Mucosa of rectum (tissue), 2 donors: ENCODE data around the gene DNM2.
"Not testable (repeated sequence)": the region's sequence is repeated elsewhere in the genome, so short reads cannot be mapped to it uniquely, and the experiment has no call there.

ENCODE experiments used
- H3K27ac ChIP-seq, 2 donors: one replicate each; pipeline ENCODE4 v1.7.0; 2013; ENCODE audit warnings: inconsistent platforms in 2 of 2, low read depth in 2 of 2, low read length in 2 of 2
- H3K27me3 ChIP-seq, 2 donors: one replicate each; pipeline ENCODE4 v1.7.0; 2013; ENCODE audit warnings: low read length in 2 of 2; ENCODE audit not compliant: control insufficient read depth in 2 of 2, insufficient read depth in 2 of 2
- H3K36me3 ChIP-seq, 2 donors: one replicate each; pipeline ENCODE4 v1.7.0; 2013; ENCODE audit warnings: low read length in 2 of 2; ENCODE audit not compliant: control insufficient read depth in 2 of 2, insufficient read depth in 2 of 2
- H3K4me1 ChIP-seq, 2 donors: one replicate each; pipeline ENCODE4 v1.7.0; 2013; ENCODE audit warnings: low read length in 2 of 2, mild to moderate bottlenecking in 1 of 2; ENCODE audit not compliant: control insufficient read depth in 2 of 2, insufficient read depth in 2 of 2
- H3K4me3 ChIP-seq, 2 donors: one replicate each; pipeline ENCODE4 v1.7.0; 2013; ENCODE audit warnings: low read length in 2 of 2
- H3K9ac ChIP-seq, 2 donors: one replicate each; pipeline ENCODE4 v1.7.0; 2013; ENCODE audit warnings: low read length in 2 of 2, low read depth in 1 of 2, mild to moderate bottlenecking in 1 of 2
- H3K9me3 ChIP-seq, 2 donors: one replicate each; pipeline ENCODE4 v1.7.0; 2013; ENCODE audit warnings: low read length in 2 of 2; ENCODE audit not compliant: control insufficient read depth in 2 of 2
- donor health status: healthy.
- donor health status: Normal muscosa, but diverticular disease.

The DNM2 gene

GRCh38 chr19:10748927-10749434 lies 31.1 kb downstream of the DNM2 start:
- no peaks in the 10 kb centered on the region for H3K36me3 ChIP-seq
- H3K4me3 ChIP-seq: peak overlapping the region; percentile 13 to 35
- H3K9ac ChIP-seq: peak overlapping the region; percentile 75 to 82
- H3K4me1 ChIP-seq: peaks cover 76 to 81% of the 10 kb centered on the region in 2 donors
- H3K9me3 ChIP-seq: no peaks in the 10 kb centered on the region
- no peaks in the 10 kb centered on the region for H3K27me3 ChIP-seq
- H3K27ac ChIP-seq: peak overlapping the region; percentile 97 to 99

- H3K4me3 ChIP-seq: peak overlapping the region; percentile 13 to 35
- H3K27me3 ChIP-seq: no peaks in the 10 kb centered on the region
- peaks cover 0 to 1% of the 10 kb centered on the region in 2 donors for H3K36me3 ChIP-seq
- peak overlapping the region; percentile 97 to 99 for H3K27ac ChIP-seq
- peak overlapping the region; percentile 75 to 82 for H3K9ac ChIP-seq
- H3K9me3 ChIP-seq: no peaks in the 10 kb centered on the region
- peaks cover 69 to 74% of the 10 kb centered on the region in 2 donors for H3K4me1 ChIP-seq
These were observed 31.8 kb downstream of the DNM2 start for GRCh38 chr19:10749435-10750384.

- H3K4me1 ChIP-seq: peaks cover 59 to 60% of the 10 kb centered on the region in 2 donors
- H3K36me3 ChIP-seq: peaks cover 5 to 7% of the 10 kb centered on the region in 2 donors
- peak overlapping the region; percentile 97 to 99 for H3K27ac ChIP-seq
- H3K27me3 ChIP-seq: no peaks in the 10 kb centered on the region
- H3K9ac ChIP-seq: peak overlapping the region; percentile 77 to 82
- peak overlapping the region; percentile 12 to 37 for H3K4me3 ChIP-seq
- no peaks in the 10 kb centered on the region for H3K9me3 ChIP-seq
These were observed 33.5 kb downstream of the DNM2 start for GRCh38 chr19:10751109-10751953.

- peaks cover 52 to 61% of the 10 kb centered on the region in 2 donors for H3K4me1 ChIP-seq
- no peaks in the 10 kb centered on the region for H3K27me3 ChIP-seq
- H3K36me3 ChIP-seq: peaks cover 5 to 7% of the 10 kb centered on the region in 2 donors
- peak overlapping the region; percentile 52 to 82 for H3K9ac ChIP-seq
- H3K9me3 ChIP-seq: no peaks in the 10 kb centered on the region
- no peak overlapping the region for H3K4me3 ChIP-seq
- peak overlapping the region; percentile 97 to 99 for H3K27ac ChIP-seq
These were observed 34.5 kb downstream of the DNM2 start for GRCh38 chr19:10752237-10752912.

- H3K27me3 ChIP-seq: no peaks in the 10 kb centered on the region
- H3K9ac ChIP-seq: no peak overlapping the region
- H3K36me3 ChIP-seq: peaks cover 5 to 7% of the 10 kb centered on the region in 2 donors
- no peaks in the 10 kb centered on the region for H3K9me3 ChIP-seq
- peaks cover 45 to 53% of the 10 kb centered on the region in 2 donors for H3K4me1 ChIP-seq
- peak overlapping the region; percentile 97 to 99 for H3K27ac ChIP-seq
- no peak overlapping the region for H3K4me3 ChIP-seq
These were observed 35.2 kb downstream of the DNM2 start for GRCh38 chr19:10752913-10753704.

GRCh38 chr19:10756371-10756770 lies 38.5 kb downstream of the DNM2 start:
- Histone ChIP-seq H3K4me3 (no peak overlapping the region), H3K27ac (no peak overlapping the region), H3K27me3 (no peaks in the 10 kb centered on the region), H3K4me1 (peaks cover 41% of the 10 kb centered on the region in 2 donors), H3K9me3 (no peaks in the 10 kb centered on the region), H3K9ac (no peak overlapping the region), H3K36me3 (peaks cover 11 to 14% of the 10 kb centered on the region in 2 donors)

GRCh38 chr19:10756791-10757190 lies 38.9 kb downstream of the DNM2 start:
- Histone ChIP-seq H3K9me3 (no peaks in the 10 kb centered on the region), H3K4me3 (no peak overlapping the region), H3K4me1 (peaks cover 41% of the 10 kb centered on the region in 2 donors), H3K9ac (no peak overlapping the region), H3K36me3 (peaks cover 15 to 18% of the 10 kb centered on the region in 2 donors), H3K27ac (no peak overlapping the region), H3K27me3 (no peaks in the 10 kb centered on the region)

- H3K27ac ChIP-seq, H3K4me3 ChIP-seq, H3K9me3 ChIP-seq, H3K27me3 ChIP-seq, H3K9ac ChIP-seq: not testable (repeated sequence)
- Histone ChIP-seq H3K4me1 (peaks cover 42% of the 10 kb centered on the region in 2 donors), H3K36me3 (peaks cover 21 to 22% of the 10 kb centered on the region in 2 donors)
These were observed 40.2 kb downstream of the DNM2 start for GRCh38 chr19:10758050-10758449.

GRCh38 chr19:10758978-10759377 lies 41.1 kb downstream of the DNM2 start:
- H3K27ac ChIP-seq: peak overlapping the region; percentile 84 to 87
- H3K4me1 ChIP-seq: peaks cover 50 to 51% of the 10 kb centered on the region in 2 donors
- no peaks in the 10 kb centered on the region for H3K9me3 ChIP-seq
- peaks cover 21 to 22% of the 10 kb centered on the region in 2 donors for H3K36me3 ChIP-seq
- H3K27me3 ChIP-seq: no peaks in the 10 kb centered on the region
- peak overlapping the region in 1 of 2 donors; percentile 39 for H3K4me3 ChIP-seq
- H3K9ac ChIP-seq: peak overlapping the region; percentile 33 to 48
